Astrocyte (in vitro differentiated cells and primary cell): ENCODE data around the gene COL23A1.

Experiments used
- CTCF ChIP-seq: IDR thresholded peaks from 2 replicates; pipeline ENCODE4 v1.5.1; 2011; ENCODE audit warnings: low read depth, mild to moderate bottlenecking, inconsistent platforms, low read length, moderate library complexity; ENCODE audit not compliant: insufficient read depth
- EZH2 ChIP-seq: IDR thresholded peaks from 2 replicates; pipeline ENCODE4 v1.6.1; 2012; ENCODE audit warnings: mild to moderate bottlenecking, low read length, inconsistent platforms; ENCODE audit not compliant: insufficient read depth

- TF ChIP-seq CTCF (no peak), EZH2 (no peak)
Measured at GRCh38 chr5:178367736-178368120, 222.5 kb downstream of the COL23A1 start.
